GM23248 (cell line): ENCODE results near the gene RNF31. TPM values are rescaled to one million over a fixed set of nuclear protein-coding genes. Genes with fewer than 3 reads are reported as not detected.
"Not testable (repeated sequence)": the region's sequence is repeated elsewhere in the genome, so short reads cannot be mapped to it uniquely, and the experiment has no call there.

ENCODE experiments used
- DNase-seq: peaks from one replicate; pipeline ENCODE4 v3.0.0-alpha.2; 2015
- H2AFZ ChIP-seq: fragments of 200-600 bp; sonication (generic); 2 replicates; pipeline ENCODE4 v1.6.1; 2016; ENCODE audit warnings: antibody characterized with exemption
- H3F3A ChIP-seq: fragments of 200-600 bp; sonication (generic); 2 replicates; pipeline ENCODE4 v1.6.1; 2016; ENCODE audit warnings: mild to moderate bottlenecking, antibody characterized with exemption, mixed run types; ENCODE audit not compliant: insufficient read depth
- H3K27ac ChIP-seq: fragments of 200-600 bp; sonication (generic); 2 replicates; pipeline ENCODE4 v1.5.1; 2016; ENCODE audit warnings: mild to moderate bottlenecking
- H3K27me3 ChIP-seq: fragments of 200-600 bp; sonication (generic); replicated peaks from 2 replicates; pipeline ENCODE4 v1.6.1; 2016; ENCODE audit warnings: mild to moderate bottlenecking; ENCODE audit not compliant: insufficient read depth
- H3K36me3 ChIP-seq: fragments of 200-600 bp; sonication (generic); 2 replicates; pipeline ENCODE4 v1.6.1; 2016; ENCODE audit warnings: low read depth, mild to moderate bottlenecking
- H3K4me1 ChIP-seq: fragments of 200-600 bp; sonication (generic); 2 replicates; pipeline ENCODE4 v1.6.1; 2016; ENCODE audit warnings: mild to moderate bottlenecking; ENCODE audit not compliant: insufficient read depth
- H3K4me2 ChIP-seq: fragments of 200-600 bp; sonication (generic); one replicate; pipeline ENCODE4 v1.6.1; 2016; ENCODE audit warnings: mild to moderate bottlenecking; ENCODE audit not compliant: unreplicated experiment
- H3K4me3 ChIP-seq: fragments of 200-600 bp; sonication (generic); 2 replicates; pipeline ENCODE4 v1.5.1; 2016; ENCODE audit warnings: mild to moderate bottlenecking
- H3K79me2 ChIP-seq: fragments of 200-600 bp; sonication (generic); 2 replicates; pipeline ENCODE4 v1.6.1; 2016; ENCODE audit warnings: mild to moderate bottlenecking; ENCODE audit not compliant: insufficient read depth
- H3K9ac ChIP-seq: fragments of 200-600 bp; sonication (generic); 2 replicates; pipeline ENCODE4 v1.6.1; 2016; ENCODE audit warnings: mild to moderate bottlenecking
- H3K9me2 ChIP-seq: fragments of 200-600 bp; sonication (generic); 2 replicates; pipeline ENCODE4 v1.6.1; 2016; ENCODE audit warnings: mixed run types, mild to moderate bottlenecking, moderate library complexity; ENCODE audit not compliant: insufficient read depth
- H3K9me3 ChIP-seq: fragments of 200-600 bp; sonication (generic); one replicate; pipeline ENCODE4 v1.6.1; 2017; ENCODE audit warnings: low read depth
- H4K20me1 ChIP-seq: fragments of 200-600 bp; sonication (generic); 2 replicates; pipeline ENCODE4 v1.6.0; 2016; ENCODE audit not compliant: insufficient read depth
- EZH2 ChIP-seq: fragments of 200-600 bp; sonication (generic); IDR thresholded peaks from 2 replicates; pipeline ENCODE4 v1.6.1; 2018; ENCODE audit warnings: antibody characterized with exemption, mild to moderate bottlenecking; ENCODE audit not compliant: insufficient read depth, poor library complexity, severe bottlenecking
- EZH2phosphoT487 ChIP-seq: fragments of 200-600 bp; sonication (generic); IDR thresholded peaks from 2 replicates; pipeline ENCODE4 v1.6.1; 2018; ENCODE audit warnings: antibody characterized with exemption, moderate library complexity, mild to moderate bottlenecking, low read depth; ENCODE audit not compliant: insufficient read depth
- WGBS, 2 experiments: methylation state at CpG; one replicate each; pipeline ENCODE4 v1.1.6; 2015 to 2017; ENCODE audit warnings: low lambda C conversion rate in 2 of 2, low coverage in 1 of 2; ENCODE audit errors: missing lambda C conversion rate in 2 of 2; 5-methylcytosine and 5-hydroxymethylcytosine counted together
- in situ Hi-C: fragments of 300-500 bp; cut with MboI; formaldehyde crosslinking; loops from 2 replicates; pipeline ENCODE4 v1.15.0; 2020
- polyA plus RNA-seq: library from polyadenylated mRNA; unstranded; fragments of >200 nt; fragmentation: Nextera tagmentation; extraction: Ambion mirVana; gene quantifications from 2 replicates; pipeline ENCODE4 v1.2.1, GENCODE V29; 2016
- total RNA-seq: library from RNA; depleted of rRNA; stranded (reverse); fragments of >200 nt; shearing (Covaris generic); gene quantifications from 2 replicates; pipeline ENCODE4 v1.2.3, GENCODE V29; 2014

RNF31 gene
- total and polyA plus RNA-seq, 2 experiments from 2014 or later = 29.4 to 40.3 TPM

GRCh38 chr14:24196071-24197055, 49.1 kb downstream of the RNF31 start:
- Histone ChIP-seq H2AFZ (peak overlapping the region; percentile 80), H3K4me3 (peak overlapping the region; percentile 83), H4K20me1 (no peaks in the 10 kb centered on the region), H3K36me3 (peaks cover 2% of the 10 kb centered on the region; the same call in 1 of the 2 replicates), H3K9me3 (no peaks in the 10 kb centered on the region), H3K4me2 (peak overlapping the region; percentile 99), H3K9me2 (no peaks in the 10 kb centered on the region), H3K27ac (peak overlapping the region; percentile 81), H3K4me1 (peaks cover 13% of the 10 kb centered on the region), H3F3A (peaks cover 6% of the 10 kb centered on the region; the same call in 1 of the 2 replicates), H3K9ac (peak overlapping the region; percentile 94), H3K27me3 (no peaks in the 10 kb centered on the region), H3K79me2 (peaks cover 83% of the 10 kb centered on the region)
- TF ChIP-seq EZH2phosphoT487 (no peak), EZH2 (no peak)
- peak; percentile 58 for DNase-seq
- in situ Hi-C loops = no loop called here
- WGBS, 2 experiments = 39 to 41% methylated on average over 32 to 33 of the region's 33 CpGs

DNA sequence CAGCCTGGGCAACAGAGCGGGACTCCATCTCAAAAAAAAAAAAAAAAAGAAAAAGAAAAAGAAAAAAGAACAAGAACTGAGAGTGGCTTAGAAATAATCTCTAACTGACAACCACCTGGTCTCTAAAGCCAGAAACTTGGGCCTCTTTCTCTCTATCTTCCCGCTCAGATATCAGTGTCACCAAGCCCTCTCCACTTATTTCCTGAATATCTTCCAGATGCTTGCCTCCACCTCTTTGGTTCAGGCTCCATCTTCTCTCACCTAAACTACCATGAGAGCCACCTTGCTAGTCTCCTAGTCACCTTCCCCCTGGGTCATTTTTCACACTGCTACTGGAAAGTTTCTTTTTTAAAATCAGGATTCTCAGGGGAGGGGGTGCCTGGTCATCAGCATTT, 49.8 kb downstream of the RNF31 start:
- DNase-seq = no peak
- Histone ChIP-seq H3K4me2 (peak overlapping the region; percentile 99), H4K20me1 (no peaks in the 10 kb centered on the region), H3F3A (peaks cover 6% of the 10 kb centered on the region; the same call in 1 of the 2 replicates), H3K9me3 (no peaks in the 10 kb centered on the region), H3K4me1 (peaks cover 13% of the 10 kb centered on the region), H3K9ac (no peak overlapping the region), H3K9me2 (no peaks in the 10 kb centered on the region), H3K79me2 (peaks cover 76% of the 10 kb centered on the region), H2AFZ (no peak overlapping the region), H3K36me3 (peaks cover 4% of the 10 kb centered on the region; the same call in 1 of the 2 replicates), H3K27ac (no peak overlapping the region), H3K27me3 (no peaks in the 10 kb centered on the region), H3K4me3 (peak overlapping the region; percentile 83; the same call in 1 of the 2 replicates)
- WGBS, 2 experiments = 95 to 99% methylated on average over 1 to 2 of the region's 2 CpGs
- in situ Hi-C loops = no loop called here
- TF ChIP-seq EZH2 = no peak
- no peak for TF ChIP-seq EZH2phosphoT487

DNA sequence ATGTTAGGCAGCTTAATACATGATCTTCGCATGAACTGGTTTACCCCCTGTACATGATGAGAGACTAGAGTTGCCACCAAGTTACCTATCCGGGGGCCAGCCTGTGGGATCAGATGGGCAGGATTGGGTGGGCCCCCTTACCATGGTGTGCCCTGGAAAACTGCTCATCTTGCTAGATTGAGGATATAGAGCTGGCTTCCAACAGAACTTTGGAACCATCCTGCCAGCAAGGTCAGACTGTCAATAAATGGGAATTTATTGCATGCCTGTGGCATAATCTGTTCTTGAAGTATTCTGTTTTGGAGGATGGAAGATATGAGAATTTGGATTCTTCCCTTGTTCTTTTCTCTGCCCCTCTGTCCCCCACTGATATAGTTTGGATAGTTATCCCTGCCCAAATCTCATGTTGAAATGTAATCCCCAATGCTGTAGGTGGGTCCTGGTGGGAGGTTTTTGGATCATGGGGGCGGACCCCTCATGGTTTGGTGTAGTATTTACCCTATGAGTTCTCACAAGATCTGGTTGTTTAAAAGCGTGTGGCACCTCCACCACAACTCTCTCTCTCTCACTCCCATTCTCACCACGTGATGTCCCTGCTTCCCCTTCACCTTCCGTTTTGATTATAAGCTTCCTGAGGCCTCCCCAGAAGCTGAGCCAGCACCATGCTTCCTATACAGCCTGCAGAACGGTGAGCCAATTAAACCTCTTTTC, 51.7 kb downstream of the RNF31 start:
- no peak for DNase-seq
- TF ChIP-seq EZH2 = no peak
- no peak for TF ChIP-seq EZH2phosphoT487
- Histone ChIP-seq H3K9ac (no peak overlapping the region), H3K4me2 (no peak overlapping the region), H3K4me3 (no peak overlapping the region), H3K27ac (no peak overlapping the region), H3F3A (peaks cover 6% of the 10 kb centered on the region; the same call in 1 of the 2 replicates), H4K20me1 (no peaks in the 10 kb centered on the region), H3K27me3 (no peaks in the 10 kb centered on the region), H3K4me1 (peaks cover 13% of the 10 kb centered on the region), H2AFZ (no peak overlapping the region), H3K36me3 (peaks cover 4% of the 10 kb centered on the region; the same call in 1 of the 2 replicates), H3K9me3 (no peaks in the 10 kb centered on the region), H3K79me2 (peaks cover 71% of the 10 kb centered on the region), H3K9me2 (no peaks in the 10 kb centered on the region)
- WGBS, 2 experiments = 83 to 94% methylated on average over 7 of the region's 7 CpGs
- in situ Hi-C loops = no loop called here

- H4K20me1 ChIP-seq, H3K9ac ChIP-seq, H3F3A ChIP-seq, DNase-seq, H3K9me3 ChIP-seq, H3K4me2 ChIP-seq, H2AFZ ChIP-seq, H3K36me3 ChIP-seq, H3K4me3 ChIP-seq, H3K4me1 ChIP-seq, in situ Hi-C loops, H3K27ac ChIP-seq, H3K9me2 ChIP-seq, H3K27me3 ChIP-seq: not testable (repeated sequence)
- 74 to 84% methylated on average over 8 of the region's 8 CpGs for WGBS, 2 experiments
- peaks cover 38% of the 10 kb centered on the region for H3K79me2 ChIP-seq
These were observed 55.2 kb downstream of the RNF31 start for GRCh38 chr14:24202538-24202937.

DNA sequence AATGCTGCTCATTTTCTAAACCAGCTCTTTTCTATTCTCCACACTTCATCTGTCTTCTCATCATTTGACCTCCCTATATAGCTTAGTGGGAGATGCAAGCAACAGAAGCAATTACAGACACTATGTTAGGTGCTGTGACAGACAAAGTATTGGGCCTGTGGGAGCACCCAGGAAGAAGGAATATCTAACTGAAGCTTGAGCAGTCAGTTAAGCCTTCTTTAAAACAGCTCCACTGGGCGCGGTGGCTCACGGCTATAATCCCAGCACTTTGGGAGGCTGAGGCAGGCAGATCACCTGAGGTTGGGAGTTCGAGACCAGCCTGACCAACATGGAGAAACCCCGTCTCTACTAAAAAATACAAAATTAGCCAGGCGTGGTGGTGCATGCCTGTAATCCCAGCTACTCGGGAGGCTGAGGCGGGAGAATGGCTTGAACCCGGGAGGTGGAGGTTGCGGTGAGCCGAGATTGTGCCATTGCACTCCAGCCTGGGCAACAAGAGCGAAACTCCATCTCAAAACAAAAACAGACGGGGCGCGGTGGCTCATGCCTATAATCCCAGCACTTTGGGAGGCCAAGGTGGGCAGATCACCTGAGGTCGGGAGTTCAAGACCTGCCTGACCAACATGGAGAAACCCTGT, 56.1 kb downstream of the RNF31 start:
- H2AFZ ChIP-seq, in situ Hi-C loops, H3K9me3 ChIP-seq, H3K4me3 ChIP-seq, H3K4me2 ChIP-seq, H3K9ac ChIP-seq, H3K27ac ChIP-seq, H3K9me2 ChIP-seq, DNase-seq, H3K27me3 ChIP-seq, H3F3A ChIP-seq, H3K36me3 ChIP-seq, H3K4me1 ChIP-seq, H4K20me1 ChIP-seq: not testable (repeated sequence)
- H3K79me2 ChIP-seq = peaks cover 31% of the 10 kb centered on the region
- 93 to 96% methylated on average over 15 to 16 of the region's 16 CpGs for WGBS, 2 experiments
